GM23338 (cell line): ENCODE measurements around the gene CDCP1.
"Not testable (repeated sequence)": the region's sequence is repeated elsewhere in the genome, so short reads cannot be mapped to it uniquely, and the experiment has no call there.

Experiments
- CTCF ChIP-seq, 2 experiments: fragments of 200-600 bp in 1 of 2; sonication (generic) in 1 of 2; conservative IDR thresholded peaks; 2 replicates each; pipeline versions ENCODE4 v1.5.1 to v1.6.1; 2016 to 2017; ENCODE audit warnings: antibody characterized with exemption in 2 of 2, low read depth in 2 of 2, mild to moderate bottlenecking in 2 of 2, moderate library complexity in 1 of 2
- EZH2 ChIP-seq: fragments of 200-600 bp; sonication (generic); IDR thresholded peaks from one replicate; pipeline ENCODE4 v1.8.0; 2017; ENCODE audit warnings: antibody characterized with exemption, mild to moderate bottlenecking, low read depth; ENCODE audit not compliant: unreplicated experiment
- EZH2phosphoT487 ChIP-seq: fragments of 200-600 bp; sonication (generic); IDR thresholded peaks from one replicate; pipeline ENCODE4 v1.8.1; 2018; ENCODE audit warnings: antibody characterized with exemption; ENCODE audit not compliant: unreplicated experiment
- POLR2AphosphoS5 ChIP-seq: IDR thresholded peaks from 2 replicates; pipeline ENCODE4 v1.6.1; 2016; ENCODE audit warnings: antibody characterized with exemption, low read depth
- REST ChIP-seq: IDR thresholded peaks from one replicate; pipeline ENCODE4 v1.6.1; 2018; ENCODE audit warnings: antibody characterized with exemption; ENCODE audit not compliant: unreplicated experiment
- STAT1 ChIP-seq: IDR thresholded peaks from one replicate; pipeline ENCODE4 v1.6.1; 2016; ENCODE audit warnings: antibody characterized with exemption; ENCODE audit not compliant: unreplicated experiment

- TF ChIP-seq CTCF (conservative IDR thresholded peaks at IDR 0.05; ENCODE audit: low read depth in 2 of 2); EZH2; POLR2AphosphoS5; REST; STAT1; EZH2phosphoT487: not testable (repeated sequence)
Measured at GRCh38 chr3:45078256-45078655, 67.9 kb downstream of the CDCP1 start.
